Neural progenitor cell (in vitro differentiated cells): Measurements from ENCODE around the gene XCR1. TPM values are rescaled to one million over a fixed set of nuclear protein-coding genes. Genes with fewer than 3 reads are reported as not detected.
A peak's percentile ranks its signal among the peaks of the same experiment; 100 is the strongest.
"Not testable (repeated sequence)": the region's sequence is repeated elsewhere in the genome, so short reads cannot be mapped to it uniquely, and the experiment has no call there.

Source experiments
- DNase-seq: peaks from one replicate; pipeline ENCODE4 v3.0.0-alpha.2; 2016; ENCODE audit warnings: low spot score
- H2AFZ ChIP-seq: fragments of 200-600 bp; sonication (generic); replicated peaks from 2 replicates; pipeline ENCODE4 v1.6.1; 2016; ENCODE audit warnings: antibody characterized with exemption
- H3F3A ChIP-seq: fragments of 200-600 bp; sonication (generic); 2 replicates; pipeline ENCODE4 v1.6.1; 2016; ENCODE audit warnings: antibody characterized with exemption, low read depth
- H3K27ac ChIP-seq: fragments of 200-600 bp; sonication (generic); 2 replicates; pipeline ENCODE4 v1.5.1; 2016; ENCODE audit warnings: mild to moderate bottlenecking
- H3K27me3 ChIP-seq: fragments of 200-600 bp; sonication (generic); 2 replicates; pipeline ENCODE4 v1.6.1; 2016; ENCODE audit warnings: mild to moderate bottlenecking, moderate library complexity
- H3K36me3 ChIP-seq: fragments of 200-600 bp; sonication (generic); 2 replicates; pipeline ENCODE4 v1.5.1; 2016
- H3K4me1 ChIP-seq: fragments of 200-600 bp; sonication (generic); 2 replicates; pipeline ENCODE4 v1.6.1; 2016; ENCODE audit warnings: mixed run types
- H3K4me2 ChIP-seq: fragments of 200-600 bp; sonication (generic); 2 replicates; pipeline ENCODE4 v1.6.1; 2016
- H3K4me3 ChIP-seq: fragments of 200-600 bp; sonication (generic); 2 replicates; pipeline ENCODE4 v1.5.1; 2016
- H3K79me2 ChIP-seq: fragments of 200-600 bp; sonication (generic); 2 replicates; pipeline ENCODE4 v1.6.1; 2016; ENCODE audit warnings: low read depth
- H3K9ac ChIP-seq: fragments of 200-600 bp; sonication (generic); 2 replicates; pipeline ENCODE4 v1.6.1; 2016
- H3K9me3 ChIP-seq: fragments of 200-600 bp; sonication (generic); 2 replicates; pipeline ENCODE4 v1.5.1; 2016; ENCODE audit warnings: low read depth
- H4K20me1 ChIP-seq: fragments of 200-600 bp; sonication (generic); 2 replicates; pipeline ENCODE4 v1.6.1; 2016; ENCODE audit warnings: low read depth
- H3K27ac Mint-ChIP-seq: 3 replicates; pipeline ENCODE4 v1.8.0; 2021; ENCODE audit warnings: mixed read lengths
- H3K27me3 Mint-ChIP-seq: 2 replicates; pipeline ENCODE4 v1.8.0; 2022; ENCODE audit warnings: low read depth, mild to moderate bottlenecking, inconsistent platforms, moderate library complexity, mixed read lengths; ENCODE audit not compliant: insufficient read depth
- H3K36me3 Mint-ChIP-seq: 3 replicates; pipeline ENCODE4 v1.8.0; 2021; ENCODE audit warnings: mixed read lengths
- H3K4me1 Mint-ChIP-seq: 3 replicates; pipeline ENCODE4 v1.8.0; 2021; ENCODE audit warnings: mixed read lengths
- H3K4me3 Mint-ChIP-seq: 3 replicates; pipeline ENCODE4 v1.8.0; 2021; ENCODE audit warnings: mild to moderate bottlenecking, moderate library complexity, mixed read lengths
- H3K9me3 Mint-ChIP-seq: 3 replicates; pipeline ENCODE4 v1.8.0; 2020; ENCODE audit warnings: mixed read lengths
- EZH2 ChIP-seq: fragments of 200-600 bp; sonication (generic); IDR thresholded peaks from 2 replicates; pipeline ENCODE4 v1.6.1; 2017; ENCODE audit warnings: antibody characterized with exemption, mild to moderate bottlenecking, moderate library complexity
- EZH2phosphoT487 ChIP-seq: fragments of 200-600 bp; sonication (generic); IDR thresholded peaks from 2 replicates; pipeline ENCODE4 v1.6.1; 2017; ENCODE audit warnings: antibody characterized with exemption
- total RNA-seq: library from RNA; depleted of rRNA; stranded (reverse); fragments of >200 nt; gene quantifications from 2 replicates; pipeline ENCODE4 v1.2.3, GENCODE V29; 2015; ENCODE audit warnings: low replicate concordance
- TF ChIP-seq, protein P1 (sequence below): fragments of 200-600 bp; sonication (generic); IDR thresholded peaks from 2 replicates; pipeline ENCODE4 v1.5.1; 2017; ENCODE audit warnings: antibody characterized with exemption, mild to moderate bottlenecking

XCR1 gene
- total RNA-seq, 1 donor from 2014 or later: not detected

DNA sequence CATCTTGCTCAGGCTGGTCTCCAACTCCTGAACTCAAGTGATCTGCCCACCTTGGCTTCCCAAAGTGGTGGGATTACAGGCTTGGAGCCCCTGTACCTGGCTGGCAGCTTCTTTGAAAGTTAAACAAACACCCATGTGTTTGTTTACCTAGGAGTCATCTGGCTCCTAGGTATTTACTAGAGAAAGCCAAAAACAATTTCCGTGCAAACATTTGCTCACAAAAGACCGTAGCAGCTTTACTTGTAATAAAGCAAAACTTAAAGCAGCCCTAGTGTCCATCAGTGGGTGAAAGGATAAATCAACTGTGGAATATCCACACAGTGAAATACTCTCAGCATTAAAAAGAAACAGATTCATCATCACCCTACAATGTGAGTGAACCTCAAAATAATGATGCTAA is 29.4 kb upstream of the XCR1 start:
- Histone ChIP-seq H3K4me1 (no peaks in the 10 kb centered on the region), H2AFZ (no peak overlapping the region), H3F3A (no peaks in the 10 kb centered on the region), H3K9ac (no peak overlapping the region), H3K9me3 (no peaks in the 10 kb centered on the region), H3K27me3 (no peaks in the 10 kb centered on the region), H3K36me3 (no peaks in the 10 kb centered on the region), H3K79me2 (no peaks in the 10 kb centered on the region), H3K4me3 (no peak overlapping the region), H3K27ac (no peak overlapping the region), H3K4me2 (no peak overlapping the region), H4K20me1 (no peaks in the 10 kb centered on the region)
- Mint-ChIP-seq H3K27me3 (peaks cover 2% of the 10 kb centered on the region), H3K9me3 (no peaks in the 10 kb centered on the region), H3K27ac (no peak overlapping the region), H3K4me1 (no peaks in the 10 kb centered on the region), H3K36me3 (no peaks in the 10 kb centered on the region), H3K4me3 (no peak overlapping the region)
- DNase-seq: no peak
- TF ChIP-seq EZH2: no peak
- TF ChIP-seq EZH2phosphoT487: no peak
- TF ChIP-seq, protein P1, sequence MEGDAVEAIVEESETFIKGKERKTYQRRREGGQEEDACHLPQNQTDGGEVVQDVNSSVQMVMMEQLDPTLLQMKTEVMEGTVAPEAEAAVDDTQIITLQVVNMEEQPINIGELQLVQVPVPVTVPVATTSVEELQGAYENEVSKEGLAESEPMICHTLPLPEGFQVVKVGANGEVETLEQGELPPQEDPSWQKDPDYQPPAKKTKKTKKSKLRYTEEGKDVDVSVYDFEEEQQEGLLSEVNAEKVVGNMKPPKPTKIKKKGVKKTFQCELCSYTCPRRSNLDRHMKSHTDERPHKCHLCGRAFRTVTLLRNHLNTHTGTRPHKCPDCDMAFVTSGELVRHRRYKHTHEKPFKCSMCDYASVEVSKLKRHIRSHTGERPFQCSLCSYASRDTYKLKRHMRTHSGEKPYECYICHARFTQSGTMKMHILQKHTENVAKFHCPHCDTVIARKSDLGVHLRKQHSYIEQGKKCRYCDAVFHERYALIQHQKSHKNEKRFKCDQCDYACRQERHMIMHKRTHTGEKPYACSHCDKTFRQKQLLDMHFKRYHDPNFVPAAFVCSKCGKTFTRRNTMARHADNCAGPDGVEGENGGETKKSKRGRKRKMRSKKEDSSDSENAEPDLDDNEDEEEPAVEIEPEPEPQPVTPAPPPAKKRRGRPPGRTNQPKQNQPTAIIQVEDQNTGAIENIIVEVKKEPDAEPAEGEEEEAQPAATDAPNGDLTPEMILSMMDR: no peak

DNA sequence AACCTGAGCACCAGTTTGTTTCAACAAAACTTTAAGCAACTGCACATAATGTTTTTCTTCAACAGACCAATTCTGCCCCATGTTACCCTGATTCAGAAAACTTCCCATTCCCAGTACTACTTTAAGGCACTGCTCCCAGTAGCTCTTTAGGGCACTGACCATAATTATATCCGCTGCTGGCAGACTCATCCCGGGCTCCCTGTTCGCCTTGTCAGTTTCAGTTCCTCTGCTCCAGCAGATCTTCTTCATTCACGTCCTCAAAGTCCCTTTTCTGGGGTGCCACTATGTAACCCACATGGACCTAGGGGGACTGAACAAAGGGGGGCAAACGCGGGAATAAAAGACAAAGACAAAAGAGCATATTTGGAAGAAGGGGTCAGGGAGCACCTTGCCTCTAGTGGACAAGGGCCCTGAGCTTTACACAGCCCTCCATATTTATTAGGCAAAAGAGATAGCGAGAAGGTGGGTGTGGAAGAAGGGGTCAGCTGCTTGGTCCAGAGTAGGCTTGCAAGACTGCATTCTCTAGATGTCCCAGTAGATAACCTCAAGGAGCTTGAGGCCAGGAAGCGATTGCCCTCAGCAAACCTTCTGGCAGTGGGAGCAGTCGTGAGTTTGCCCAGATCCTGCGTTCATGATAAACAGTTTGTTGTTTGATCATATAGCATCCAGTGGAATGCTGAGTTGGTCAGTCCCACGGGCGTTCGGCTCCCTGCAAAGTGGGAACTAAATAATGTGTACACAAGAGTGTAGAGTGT is 26.7 kb upstream of the XCR1 start:
- not testable (repeated sequence) for H3K9me3 ChIP-seq

DNA sequence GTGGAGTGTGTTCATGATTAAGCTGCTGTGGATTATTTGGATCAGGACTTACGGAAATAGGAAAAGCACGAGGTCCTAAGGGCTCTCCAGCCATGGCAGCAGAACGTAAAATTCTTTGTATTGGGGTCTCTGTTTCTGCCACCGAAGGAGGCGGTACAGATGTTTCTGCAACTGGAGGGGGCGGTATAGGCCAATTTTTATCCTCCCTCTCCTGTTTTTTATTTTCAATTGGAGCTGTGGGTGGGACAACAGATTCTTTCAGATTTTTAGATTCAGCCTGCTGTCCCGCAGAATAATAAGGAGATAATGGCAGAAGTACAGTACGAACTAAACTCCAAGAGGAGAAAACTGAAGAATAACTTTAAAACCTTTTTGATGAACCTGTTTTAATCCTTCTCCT is 26.0 kb upstream of the XCR1 start:
- not testable (repeated sequence) for H3K27ac Mint-ChIP-seq, H3K9me3 ChIP-seq

More for the DNA sequence above, 26.7 kb upstream of the XCR1 start:
- H3K9ac ChIP-seq, H3K27me3 ChIP-seq, H3K4me3 ChIP-seq, H3K4me1 Mint-ChIP-seq, H3K4me2 ChIP-seq, H3K36me3 Mint-ChIP-seq, H3K4me1 ChIP-seq, H3K79me2 ChIP-seq, H3K4me3 Mint-ChIP-seq, H3K36me3 ChIP-seq, H3K27ac ChIP-seq, H3K27me3 Mint-ChIP-seq, H2AFZ ChIP-seq, H3K27ac Mint-ChIP-seq, DNase-seq, H3F3A ChIP-seq, H4K20me1 ChIP-seq, H3K9me3 Mint-ChIP-seq: not testable (repeated sequence)

DNA sequence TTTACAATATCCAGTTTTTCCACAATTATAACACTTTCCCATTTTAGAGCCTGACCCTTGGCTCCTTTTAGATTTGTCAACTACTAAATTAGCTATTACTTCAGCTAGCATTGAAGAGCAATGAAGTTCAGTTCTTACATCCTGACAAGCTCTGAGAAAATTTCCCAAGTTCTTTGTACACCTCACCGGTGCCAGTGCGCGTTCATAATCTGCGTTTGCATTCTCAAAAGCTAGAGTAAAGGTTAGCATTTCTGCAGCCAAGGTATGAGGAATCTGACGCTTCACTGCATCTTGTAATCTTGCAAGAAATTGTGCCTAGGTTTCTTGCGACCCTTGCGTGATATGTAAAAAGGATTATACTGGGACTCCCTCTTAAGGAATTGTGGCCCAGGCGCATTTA is 25.2 kb upstream of the XCR1 start:
- Mint-ChIP-seq H3K27me3 (peaks cover 2% of the 10 kb centered on the region), H3K36me3 (no peaks in the 10 kb centered on the region), H3K4me1 (no peaks in the 10 kb centered on the region), H3K4me3 (no peak overlapping the region), H3K9me3 (no peaks in the 10 kb centered on the region), H3K27ac (no peak overlapping the region)
- H3K9ac ChIP-seq: no peak overlapping the region
- no peaks in the 10 kb centered on the region for H3K36me3 ChIP-seq
- no peak overlapping the region for H3K27ac ChIP-seq
- no peaks in the 10 kb centered on the region for H4K20me1 ChIP-seq
- TF ChIP-seq, protein P1: no peak
- TF ChIP-seq EZH2: no peak
- H3K4me1 ChIP-seq: no peaks in the 10 kb centered on the region
- H2AFZ ChIP-seq: no peak overlapping the region
- H3F3A ChIP-seq: no peaks in the 10 kb centered on the region
- H3K4me2 ChIP-seq: no peak overlapping the region
- no peak overlapping the region for H3K4me3 ChIP-seq
- DNase-seq: no peak
- no peaks in the 10 kb centered on the region for H3K27me3 ChIP-seq
- H3K79me2 ChIP-seq: no peaks in the 10 kb centered on the region
- H3K9me3 ChIP-seq: no peaks in the 10 kb centered on the region

More for the DNA sequence above, 26.0 kb upstream of the XCR1 start:
- H3K4me1 ChIP-seq, H3K36me3 ChIP-seq, H3K4me3 Mint-ChIP-seq, H3K9me3 Mint-ChIP-seq, H4K20me1 ChIP-seq, H2AFZ ChIP-seq, H3K27ac ChIP-seq, H3K36me3 Mint-ChIP-seq, H3K27me3 Mint-ChIP-seq, H3F3A ChIP-seq, H3K27me3 ChIP-seq, H3K79me2 ChIP-seq, H3K9ac ChIP-seq, H3K4me1 Mint-ChIP-seq, H3K4me2 ChIP-seq, DNase-seq, H3K4me3 ChIP-seq: not testable (repeated sequence)
- TF ChIP-seq, protein P1: peak; percentile 30
